Fibroblast of skin of right biceps (primary cell): ENCODE results near the gene ENTHD1.

Source experiments
- DNase-seq: peaks from one replicate; pipeline ENCODE4 v3.0.0-alpha.2; 2013

ENTHD1 gene, protein sequence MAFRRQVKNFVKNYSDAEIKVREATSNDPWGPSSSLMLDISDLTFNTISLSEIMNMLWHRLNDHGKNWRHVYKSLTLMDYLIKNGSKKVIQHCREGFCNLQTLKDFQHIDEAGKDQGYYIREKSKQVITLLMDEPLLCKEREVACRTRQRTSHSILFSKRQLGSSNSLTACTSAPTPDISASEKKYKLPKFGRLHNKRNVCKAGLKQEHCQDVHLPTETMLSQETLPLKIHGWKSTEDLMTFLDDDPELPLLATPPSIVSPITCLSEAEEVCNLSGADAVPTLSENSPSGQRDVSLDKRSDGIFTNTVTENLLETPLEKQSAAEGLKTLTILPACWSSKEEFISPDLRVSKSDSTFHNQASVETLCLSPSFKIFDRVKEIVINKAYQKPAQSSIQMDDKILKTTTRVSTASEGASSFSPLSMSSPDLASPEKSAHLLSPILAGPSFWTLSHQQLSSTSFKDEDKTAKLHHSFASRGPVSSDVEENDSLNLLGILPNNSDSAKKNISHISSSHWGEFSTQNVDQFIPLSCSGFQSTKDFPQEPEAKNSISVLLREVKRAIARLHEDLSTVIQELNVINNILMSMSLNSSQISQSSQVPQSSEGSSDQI

DNA sequence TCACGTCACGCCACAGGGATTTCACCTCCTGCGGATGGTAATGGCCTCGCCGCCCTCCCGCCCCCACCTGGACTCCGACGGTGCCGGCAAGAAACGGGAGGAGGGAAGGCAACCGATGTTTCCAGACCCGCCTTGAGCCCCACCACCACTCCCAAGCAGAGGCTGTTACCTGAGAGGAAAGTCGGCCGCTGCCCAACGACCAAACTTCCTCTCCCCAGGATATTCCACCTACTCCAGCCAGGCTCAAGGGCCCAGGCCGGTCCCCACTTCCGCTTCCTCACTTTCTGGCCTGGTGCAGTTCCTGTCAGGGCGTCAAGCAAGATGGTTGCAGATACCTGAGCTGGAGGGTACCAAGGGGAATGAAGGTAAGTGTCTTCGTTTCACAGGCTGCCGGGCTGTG lies at the start of gene ENTHD1:
Gene ENTHD1, minus strand, starts transcription at position 235 of the 400 bp plus-strand sequence. CDS start 6,012 bp downstream, outside the sequence.
- DNase-seq, result no peak

- no peak for DNase-seq
These were observed 49.8 kb upstream of the ENTHD1 start for GRCh38 chr22:39943337-39943736.

DNA sequence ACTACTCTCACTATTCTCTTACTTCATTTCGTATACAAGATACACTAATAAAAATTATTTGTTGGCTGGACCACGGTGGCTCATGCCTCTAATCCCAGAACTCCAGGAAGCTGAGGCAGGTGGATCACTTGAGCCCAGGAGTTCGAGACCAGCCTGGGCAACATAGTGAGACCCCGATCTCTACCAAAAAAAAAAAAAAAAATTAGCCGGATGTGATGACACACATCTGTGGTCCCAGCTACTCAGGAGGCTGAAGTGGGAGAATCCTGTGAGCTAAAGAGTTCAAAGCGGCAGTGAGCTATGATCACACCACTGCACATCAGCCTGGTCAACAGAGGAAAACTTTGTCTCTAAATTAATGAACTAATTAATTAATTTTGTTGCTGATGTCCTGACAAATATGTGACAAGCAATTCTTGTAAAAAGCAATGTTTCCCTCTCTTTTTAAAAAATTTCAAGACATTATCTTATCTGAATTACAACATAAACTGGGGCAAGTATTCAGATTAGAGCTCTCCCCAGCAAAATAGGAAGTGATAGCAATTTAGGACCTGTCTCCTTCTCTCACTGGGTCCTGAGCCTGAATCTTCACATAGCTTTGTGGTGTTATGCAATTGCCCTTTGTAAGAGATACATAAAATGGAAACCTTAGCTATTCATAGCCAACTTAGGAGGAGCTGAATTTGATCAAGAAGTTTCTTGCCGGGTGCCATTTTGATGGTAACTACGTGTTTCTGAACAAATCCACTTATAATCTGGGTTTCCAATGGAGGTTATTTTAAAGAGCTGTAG lies 49.1 kb upstream of the ENTHD1 start:
- DNase-seq, result no peak

GRCh38 chr22:39941601-39942000 lies 48.0 kb upstream of the ENTHD1 start:
- no peak for DNase-seq

GRCh38 chr22:39940757-39941305 lies 47.3 kb upstream of the ENTHD1 start:
- no peak for DNase-seq

- no peak for DNase-seq
These were observed 46.3 kb upstream of the ENTHD1 start for GRCh38 chr22:39939830-39940229.

- DNase-seq, result no peak
These were observed 45.0 kb upstream of the ENTHD1 start for GRCh38 chr22:39938509-39939111.

GRCh38 chr22:39937906-39938305 lies 44.3 kb upstream of the ENTHD1 start:
- DNase-seq, result no peak

GRCh38 chr22:39936523-39937145 lies 43.1 kb upstream of the ENTHD1 start:
- no peak for DNase-seq

- no peak for DNase-seq
These were observed 42.1 kb upstream of the ENTHD1 start for GRCh38 chr22:39935612-39936011.

- no peak for DNase-seq
These were observed 41.6 kb upstream of the ENTHD1 start for GRCh38 chr22:39935116-39935515.

GRCh38 chr22:39933741-39934140 lies 40.2 kb upstream of the ENTHD1 start:
- no peak for DNase-seq

- DNase-seq, result peak; percentile 7
These were observed 39.5 kb upstream of the ENTHD1 start for GRCh38 chr22:39932918-39933649.

- DNase-seq, result no peak
These were observed 38.6 kb upstream of the ENTHD1 start for GRCh38 chr22:39932166-39932565.

DNA sequence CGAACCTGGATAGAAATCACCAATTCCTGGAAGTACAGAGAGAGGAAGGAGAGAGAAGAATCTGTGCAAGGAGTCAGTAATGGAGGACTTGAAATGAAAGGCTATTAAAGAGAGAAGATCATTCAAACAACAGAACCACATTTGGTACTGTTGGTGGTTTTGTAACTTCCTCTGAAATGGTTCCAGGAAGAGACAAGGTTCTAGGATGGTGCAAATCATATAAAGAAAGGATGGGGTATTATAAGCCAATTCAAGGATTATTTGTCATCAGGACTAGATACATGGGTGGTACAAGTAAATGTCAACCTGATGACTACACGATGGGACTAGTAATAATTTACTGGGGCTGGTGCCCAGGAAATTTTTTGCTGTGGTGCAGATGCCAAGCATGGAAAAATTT lies 37.7 kb upstream of the ENTHD1 start:
- no peak for DNase-seq

- DNase-seq, result no peak
These were observed 35.3 kb upstream of the ENTHD1 start for GRCh38 chr22:39928536-39929520.

GRCh38 chr22:39927544-39927943 lies 34.0 kb upstream of the ENTHD1 start:
- no peak for DNase-seq

- no peak for DNase-seq
These were observed 33.2 kb upstream of the ENTHD1 start for GRCh38 chr22:39926753-39927152.

GRCh38 chr22:39925909-39926679 lies 32.5 kb upstream of the ENTHD1 start:
- no peak for DNase-seq

DNA sequence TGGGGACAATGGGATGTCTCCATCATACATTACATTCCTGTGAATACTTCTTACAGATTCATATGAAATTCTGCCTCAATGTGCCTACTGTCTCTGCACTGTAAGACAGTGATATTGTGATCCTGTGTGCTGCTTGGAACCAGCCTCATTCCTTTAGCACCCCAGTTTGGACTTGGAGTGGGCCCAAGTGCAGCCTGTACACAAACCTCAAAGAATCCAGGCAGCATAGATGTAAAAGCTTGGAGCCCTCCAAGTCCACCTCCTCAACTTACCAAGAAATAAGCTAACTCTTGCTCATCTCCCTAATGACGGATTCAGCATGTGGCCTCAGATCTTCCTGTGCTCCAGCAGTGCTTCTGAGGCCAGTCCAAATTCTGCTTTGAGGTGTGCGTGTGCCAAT lies 31.7 kb upstream of the ENTHD1 start:
- no peak for DNase-seq
